CD4-positive, alpha-beta memory T cell (primary cell): Measurements from ENCODE around the gene DPH7. TPM values are rescaled to one million over a fixed set of nuclear protein-coding genes. Genes with fewer than 3 reads are reported as not detected.

Experiments used
- CTCF ChIA-PET: fragments of 350-600 bp; sonication (Branson Sonifier 250); formaldehyde crosslinking; loops from one replicate; lab custom pipeline; 2021; ENCODE audit warnings: inconsistent platforms; ENCODE audit not compliant: partially characterized antibody; lab: Charles Lee
- POLR2A ChIA-PET: fragments of 350-600 bp; sonication (Branson Sonifier 250); formaldehyde crosslinking; loops from one replicate; lab custom pipeline; 2021; ENCODE audit not compliant: partially characterized antibody; lab: Charles Lee
- DNase-seq, 5 donors: peaks; one replicate each; pipeline versions ENCODE4 v3.0.0 to v3.0.0-alpha.2; 2020 to 2022; ENCODE audit warnings: mixed read lengths in 1 of 5
- H3K27ac ChIP-seq: one replicate; pipeline ENCODE4 v1.7.0; 2013; ENCODE audit warnings: low read depth, low read length
- H3K27me3 ChIP-seq: 2 replicates; pipeline ENCODE4 v1.7.0; 2013; ENCODE audit warnings: mild to moderate bottlenecking, low read length, moderate library complexity; ENCODE audit not compliant: insufficient read depth
- H3K36me3 ChIP-seq: 2 replicates; pipeline ENCODE4 v1.7.0; 2013; ENCODE audit warnings: mild to moderate bottlenecking, low read length, moderate library complexity; ENCODE audit not compliant: insufficient read depth
- H3K4me1 ChIP-seq: 2 replicates; pipeline ENCODE4 v1.7.0; 2013; ENCODE audit warnings: mild to moderate bottlenecking, low read length, moderate library complexity; ENCODE audit not compliant: insufficient read depth
- H3K4me3 ChIP-seq, 2 donors: one replicate each; pipeline ENCODE4 v1.7.0; 2013; ENCODE audit warnings: low read length in 2 of 2, mild to moderate bottlenecking in 1 of 2
- H3K9me3 ChIP-seq, 2 donors: one replicate each; pipeline ENCODE4 v1.7.0; 2013; ENCODE audit warnings: low read length in 2 of 2, control low read depth in 1 of 2; ENCODE audit not compliant: control insufficient read depth in 1 of 2
- H3K27ac Mint-ChIP-seq, 7 donors: one replicate each; pipeline ENCODE4 v1.8.0; 2020 to 2021; ENCODE audit warnings: mixed read lengths in 7 of 7, mild to moderate bottlenecking in 6 of 7, inconsistent platforms in 3 of 7, moderate library complexity in 3 of 7
- H3K27me3 Mint-ChIP-seq, 2 donors: one replicate each; pipeline ENCODE4 v1.8.0; 2020 to 2021; ENCODE audit warnings: mixed read lengths in 2 of 2
- H3K36me3 Mint-ChIP-seq, 2 donors: one replicate each; pipeline ENCODE4 v1.8.0; 2020 to 2021; ENCODE audit warnings: mixed read lengths in 2 of 2, inconsistent platforms in 1 of 2, mild to moderate bottlenecking in 1 of 2
- H3K4me1 Mint-ChIP-seq, 4 donors: one replicate each; pipeline ENCODE4 v1.8.0; 2020 to 2021; ENCODE audit warnings: mixed read lengths in 4 of 4, mild to moderate bottlenecking in 1 of 4
- H3K4me3 Mint-ChIP-seq, 8 donors: one replicate each; pipeline ENCODE4 v1.8.0; 2020 to 2021; ENCODE audit warnings: mixed read lengths in 8 of 8, mild to moderate bottlenecking in 7 of 8, moderate library complexity in 6 of 8, inconsistent platforms in 3 of 8
- H3K9me3 Mint-ChIP-seq, 8 donors: one replicate each; pipeline ENCODE4 v1.8.0; 2020 to 2021; ENCODE audit warnings: mixed read lengths in 8 of 8, mild to moderate bottlenecking in 5 of 8, inconsistent platforms in 3 of 8, moderate library complexity in 1 of 8
- intact Hi-C: fragments of 100-400 bp; cut with micrococcal nuclease; formaldehyde crosslinking; loops from one replicate; pipeline ENCODE4 v1.15.1; 2023
- polyA plus RNA-seq, 2 donors: library from polyadenylated mRNA; unstranded; fragments of 300-500 nt; fragmentation: Illumina TruSeq; gene quantifications; one replicate each; pipeline ENCODE4 v1.2.3, GENCODE V29; 2021
- total RNA-seq, 2 experiments: library from RNA; stranded (reverse); gene quantifications; one replicate each; pipeline ENCODE4 v1.2.3, GENCODE V29; 2021

The DPH7 gene
- total and polyA plus RNA-seq, 4 experiments from 2014 or later, result 27.9 to 79.1 (median 53.5) TPM

- Histone ChIP-seq H3K4me1 (peaks cover 24% of the 10 kb centered on the region), H3K36me3 (no peaks in the 10 kb centered on the region), H3K27me3 (no peaks in the 10 kb centered on the region), H3K27ac (peak overlapping the region; percentile 70), H3K9me3 (no peaks in the 10 kb centered on the region), H3K4me3 (peak overlapping the region in 1 of 2 donors; percentile 63)
- no peaks in the 10 kb centered on the region for H3K36me3 Mint-ChIP-seq
- no peak for DNase-seq
- no peaks in the 10 kb centered on the region for H3K27me3 Mint-ChIP-seq
- ChIA-PET POLR2A (interaction anchor here (1.5 kb wide), 1 partner anchor 12 kb away, joined by 9 read pairs; the partner anchor contains the start of gene EHMT1), CTCF (no interaction called here)
- intact Hi-C loops, result loop anchor here (5.0 kb wide), 2 partner anchors 364 to 1124 kb away; partner anchors contain the start of genes SEC16A and TUBB4B
- H3K27ac Mint-ChIP-seq, result peak overlapping the region in 6 of 7 donors; percentile 22 to 81 (median 59)
- H3K4me3 Mint-ChIP-seq, result peak overlapping the region; percentile 80 to 88 (median 84)
- no peaks in the 10 kb centered on the region for H3K9me3 Mint-ChIP-seq
- H3K4me1 Mint-ChIP-seq, result peaks cover 11 to 48% (median 26%) of the 10 kb centered on the region in 4 donors
These were observed 28.0 kb upstream of the DPH7 start for GRCh38 chr9:137606734-137607138.

- ChIA-PET POLR2A (interaction anchor here (1.5 to 1.9 kb wide), 2 partner anchors 13 kb away, joined by 9 to 14 read pairs; partner anchors contain the start of gene EHMT1), CTCF (no interaction called here)
- Mint-ChIP-seq H3K9me3 (no peaks in the 10 kb centered on the region), H3K4me1 (peaks cover 7 to 42% (median 21%) of the 10 kb centered on the region in 4 donors), H3K27ac (peak overlapping the region in 4 of 7 donors; percentile 52 to 75 (median 68)), H3K4me3 (peak overlapping the region; percentile 80 to 88 (median 84)), H3K36me3 (no peaks in the 10 kb centered on the region), H3K27me3 (no peaks in the 10 kb centered on the region)
- Histone ChIP-seq H3K4me3 (peak overlapping the region in 1 of 2 donors; percentile 63), H3K27ac (peak overlapping the region; percentile 70), H3K9me3 (no peaks in the 10 kb centered on the region), H3K4me1 (peaks cover 18% of the 10 kb centered on the region), H3K27me3 (no peaks in the 10 kb centered on the region), H3K36me3 (no peaks in the 10 kb centered on the region)
- peak in 1 of 5 donors; percentile 22 for DNase-seq
- intact Hi-C loops, result loop anchor here (5.0 kb wide), 2 partner anchors 364 to 1124 kb away; partner anchors contain the start of genes SEC16A and TUBB4B
These were observed 27.4 kb upstream of the DPH7 start for GRCh38 chr9:137606005-137606621.

- Histone ChIP-seq H3K9me3 (no peaks in the 10 kb centered on the region), H3K27me3 (no peaks in the 10 kb centered on the region), H3K4me3 (peak within 1 kb of the TSS in 1 of 2 donors; percentile 63), H3K4me1 (peaks cover 15% of the 10 kb centered on the region), H3K36me3 (no peaks in the 10 kb centered on the region), H3K27ac (peak within 1 kb of the TSS; percentile 70)
- no peaks in the 10 kb centered on the region for H3K27me3 Mint-ChIP-seq
- peak within 1 kb of the TSS in 4 of 7 donors; percentile 52 to 75 (median 68) for H3K27ac Mint-ChIP-seq
- ChIA-PET POLR2A (interaction anchor here (0.9 to 1.9 kb wide), 5 partner anchors 11 to 54 kb away, joined by 3 to 14 read pairs (median 7); partner anchors contain the start of genes DPH7, EHMT1, MRPL41 and ZMYND19), CTCF (interaction anchor here (1.1 to 1.5 kb wide), 2 partner anchors 14 to 26 kb away, joined by 3 to 4 read pairs; partner anchors contain the start of gene DPH7)
- intact Hi-C loops, result loop anchor here (1.0 to 5.0 kb wide), 6 partner anchors 13 to 1123 kb away; partner anchors contain the start of genes MRPL41, SEC16A, TUBB4B and ZMYND19
- no peaks in the 10 kb centered on the region for H3K9me3 Mint-ChIP-seq
- no peaks in the 10 kb centered on the region for H3K36me3 Mint-ChIP-seq
- peak; percentile 85 to 94 (median 93) for DNase-seq
- H3K4me1 Mint-ChIP-seq, result peaks cover 7 to 37% (median 20%) of the 10 kb centered on the region in 4 donors
- peak within 1 kb of the TSS; percentile 80 to 88 (median 84) for H3K4me3 Mint-ChIP-seq
These were observed 26.6 kb upstream of the DPH7 start, which contains the start of gene ARRDC1 for GRCh38 chr9:137605121-137606004. Gene ARRDC1 (plus strand): TSS chr9:137605686. CDS start chr9:137605718, 32 bp downstream.

GRCh38 chr9:137604345-137605086 is 25.8 kb upstream of the DPH7 start:
- ChIA-PET POLR2A (interaction anchor here (0.9 to 1.9 kb wide), 6 partner anchors 12 to 53 kb away, joined by 3 to 14 read pairs (median 6); partner anchors contain the start of genes DPH7, EHMT1, MRPL41 and ZMYND19), CTCF (interaction anchor here (1.1 to 1.5 kb wide), 2 partner anchors 13 to 25 kb away, joined by 3 to 4 read pairs; partner anchors contain the start of gene DPH7)
- H3K36me3 Mint-ChIP-seq, result no peaks in the 10 kb centered on the region
- H3K4me1 Mint-ChIP-seq, result peaks cover 7 to 35% (median 20%) of the 10 kb centered on the region in 4 donors
- Histone ChIP-seq H3K9me3 (no peaks in the 10 kb centered on the region), H3K27me3 (no peaks in the 10 kb centered on the region), H3K27ac (no peak overlapping the region), H3K36me3 (no peaks in the 10 kb centered on the region), H3K4me3 (no peak overlapping the region), H3K4me1 (peaks cover 15% of the 10 kb centered on the region)
- H3K4me3 Mint-ChIP-seq, result peak overlapping the region; percentile 31 to 71 (median 66)
- no peaks in the 10 kb centered on the region for H3K9me3 Mint-ChIP-seq
- no peak for DNase-seq
- peak overlapping the region in 4 of 7 donors; percentile 35 to 81 (median 71) for H3K27ac Mint-ChIP-seq
- H3K27me3 Mint-ChIP-seq, result no peaks in the 10 kb centered on the region
- intact Hi-C loops, result loop anchor here (1.0 to 5.0 kb wide), 6 partner anchors 14 to 1122 kb away; partner anchors contain the start of genes MRPL41, SEC16A, TUBB4B and ZMYND19

GRCh38 chr9:137603879-137604278 is 25.2 kb upstream of the DPH7 start:
- Mint-ChIP-seq H3K4me1 (peaks cover 7 to 30% (median 20%) of the 10 kb centered on the region in 4 donors), H3K27ac (peak overlapping the region in 2 of 7 donors; percentile 23 to 81), H3K27me3 (no peaks in the 10 kb centered on the region), H3K4me3 (peak overlapping the region; percentile 31 to 71 (median 66)), H3K9me3 (no peaks in the 10 kb centered on the region), H3K36me3 (no peaks in the 10 kb centered on the region)
- Histone ChIP-seq H3K9me3 (no peaks in the 10 kb centered on the region), H3K27me3 (no peaks in the 10 kb centered on the region), H3K36me3 (no peaks in the 10 kb centered on the region), H3K27ac (no peak overlapping the region), H3K4me1 (peaks cover 15% of the 10 kb centered on the region), H3K4me3 (no peak overlapping the region)
- DNase-seq, result no peak
- ChIA-PET CTCF (no interaction called here), POLR2A (interaction anchor here (1.2 to 1.9 kb wide), 2 partner anchors 13 to 15 kb away, joined by 5 to 6 read pairs; partner anchors contain the start of genes EHMT1 and ZMYND19)
- intact Hi-C loops, result no loop called here

- Mint-ChIP-seq H3K27me3 (no peaks in the 10 kb centered on the region), H3K4me3 (peak overlapping the region in 7 of 8 donors; percentile 13 to 59 (median 47)), H3K27ac (peak overlapping the region in 5 of 7 donors; percentile 20 to 70 (median 40)), H3K36me3 (no peaks in the 10 kb centered on the region), H3K4me1 (peaks cover 11 to 24% (median 18%) of the 10 kb centered on the region in 4 donors), H3K9me3 (no peaks in the 10 kb centered on the region)
- Histone ChIP-seq H3K4me3 (no peak overlapping the region), H3K27ac (no peak overlapping the region), H3K9me3 (no peaks in the 10 kb centered on the region), H3K36me3 (no peaks in the 10 kb centered on the region), H3K27me3 (no peaks in the 10 kb centered on the region), H3K4me1 (peaks cover 15% of the 10 kb centered on the region)
- ChIA-PET POLR2A (interaction anchor here (1.9 kb wide), 1 partner anchor 12 kb away, joined by 6 read pairs; the partner anchor contains the start of gene ZMYND19), CTCF (interaction anchor here (0.8 kb wide), 1 partner anchor 19 kb away, joined by 3 read pairs; no protein-coding TSS in a partner anchor)
- DNase-seq, result no peak
- intact Hi-C loops, result no loop called here
These were observed 23.9 kb upstream of the DPH7 start for GRCh38 chr9:137602661-137603060.
